A549 (cell line): Measurements from ENCODE around the gene CTNND2. TPM values are rescaled to one million over a fixed set of nuclear protein-coding genes. Genes with fewer than 3 reads are reported as not detected.

Source experiments
- ATAC-seq, 2 experiments: fragments of 200-7000 bp in 1 of 2; fragments of >200 bp in 1 of 2; cut with Nextera tagmentation in 1 of 2; cut with Tn5 transposase in 1 of 2; 3 replicates each; pipeline versions ENCODE4 v1.8.0 to v1.9.1; 2018 to 2020; ENCODE audit warnings: mild to moderate bottlenecking in 1 of 2, moderate library complexity in 1 of 2
- CTCF ChIA-PET: fragments of 300-600 bp; sonication (Branson Sonifier 250); formaldehyde crosslinking; extraction: SDS; loops from one replicate; lab custom pipeline; 2021; ENCODE audit warnings: antibody characterized with exemption, inconsistent platforms; lab: Yijun Ruan, JAX
- POLR2A ChIA-PET: fragments of 350-600 bp; formaldehyde crosslinking; extraction: SDS; loops from one replicate; lab custom pipeline; 2021; ENCODE audit warnings: antibody characterized with exemption, inconsistent platforms; lab: Yijun Ruan, JAX
- DNase-seq, 2 experiments: peaks; one replicate each; pipeline versions ENCODE4 v3.0.0 to v3.0.0-alpha.2; 2011 to 2016; ENCODE audit warnings: low read depth in 1 of 2, low spot score in 1 of 2
- FAIRE-seq: peaks from 2 replicates; lab custom pipeline; 2011; peaks lifted over from hg19 to GRCh38; lab: Jason Lieb, UNC
- H3K27ac ChIP-seq, 2 experiments: fragments of >200 bp; sonication (Bioruptor Twin); formaldehyde crosslinking; 3 replicates each; pipeline ENCODE4 v1.5.1; 2016 to 2017
- H3K4me1 ChIP-seq: fragments of >200 bp; sonication (Bioruptor Twin); formaldehyde crosslinking; 3 replicates; pipeline ENCODE4 v1.6.1; 2016
- H3K4me2 ChIP-seq: fragments of >200 bp; sonication (Bioruptor Twin); formaldehyde crosslinking; 3 replicates; pipeline ENCODE4 v1.6.1; 2016
- H3K4me3 ChIP-seq: fragments of >200 bp; sonication (Bioruptor Twin); formaldehyde crosslinking; 3 replicates; pipeline ENCODE4 v1.5.1; 2016
- H3K9me3 ChIP-seq: fragments of >200 bp; sonication (Bioruptor Twin); formaldehyde crosslinking; 3 replicates; pipeline ENCODE4 v1.6.1; 2016
- BHLHE40 ChIP-seq: IDR thresholded peaks from 2 replicates; pipeline ENCODE4 v1.6.1; 2012; ENCODE audit warnings: low read depth, low read length, inconsistent platforms
- CBX2 ChIP-seq: fragments of 200-600 bp; sonication (generic); IDR thresholded peaks from 2 replicates; pipeline ENCODE4 v1.6.1; 2016; ENCODE audit warnings: low read depth, mild to moderate bottlenecking, borderline replicate concordance
- CTCF ChIP-seq: fragments of >200 bp; sonication (Bioruptor Twin); formaldehyde crosslinking; IDR thresholded peaks from 3 replicates; pipeline ENCODE4 v1.5.1; 2016
- EP300 ChIP-seq, 2 experiments: fragments of >200 bp; sonication (Bioruptor Twin); formaldehyde crosslinking; IDR thresholded peaks; 2 replicates in 1 of 2; 3 replicates in 1 of 2; pipeline ENCODE4 v1.6.1; 2016 to 2017
- ESRRA ChIP-seq: fragments of 150-350 bp; IDR thresholded peaks from 2 replicates; pipeline ENCODE4 v1.6.1; 2014; ENCODE audit warnings: mild to moderate bottlenecking, low read length, borderline replicate concordance
- FOSB ChIP-seq: fragments of 250-450 bp; sonication (Bioruptor Pico); IDR thresholded peaks from 2 replicates; pipeline ENCODE4 v1.5.0; 2020; ENCODE audit warnings: mild to moderate bottlenecking, moderate library complexity
- FOXS1 ChIP-seq: fragments of 250-450 bp; sonication (Bioruptor Pico); IDR thresholded peaks from 2 replicates; pipeline ENCODE4 v1.5.0; 2020; ENCODE audit warnings: mild to moderate bottlenecking, moderate library complexity
- GATA3 ChIP-seq: IDR thresholded peaks from 2 replicates; pipeline ENCODE4 v1.6.1; 2012; ENCODE audit warnings: borderline replicate concordance
- HOXB5 ChIP-seq: fragments of 250-450 bp; sonication (Bioruptor Pico); IDR thresholded peaks from 2 replicates; pipeline ENCODE4 v1.5.0; 2020; ENCODE audit warnings: mild to moderate bottlenecking, moderate library complexity
- KDM5A ChIP-seq: fragments of 200-600 bp; sonication (generic); IDR thresholded peaks from 2 replicates; pipeline ENCODE4 v1.6.1; 2016; ENCODE audit warnings: antibody characterized with exemption, mild to moderate bottlenecking
- MAX ChIP-seq: IDR thresholded peaks from 2 replicates; pipeline ENCODE4 v1.6.1; 2012
- NFE2L2 ChIP-seq: fragments of 150-350 bp; conservative IDR thresholded peaks from 2 replicates; pipeline ENCODE4 v1.6.1; 2014; ENCODE audit warnings: low read length
- POLR2A ChIP-seq: IDR thresholded peaks from 2 replicates; pipeline ENCODE4 v1.6.1; 2012; ENCODE audit warnings: mild to moderate bottlenecking, low read length
- RARB ChIP-seq: fragments of 250-450 bp; sonication (Bioruptor Pico); IDR thresholded peaks from 2 replicates; pipeline ENCODE4 v1.8.0; 2021; ENCODE audit warnings: mild to moderate bottlenecking, moderate library complexity
- REST ChIP-seq: fragments of 200-600 bp; sonication (generic); IDR thresholded peaks from 2 replicates; pipeline ENCODE4 v1.6.1; 2016; ENCODE audit warnings: antibody characterized with exemption, mild to moderate bottlenecking, moderate library complexity
- SMC3 ChIP-seq: fragments of >200 bp; sonication (Bioruptor Twin); formaldehyde crosslinking; IDR thresholded peaks from 3 replicates; pipeline ENCODE4 v1.6.1; 2018; ENCODE audit warnings: inconsistent platforms
- TP53 ChIP-seq: fragments of 250-450 bp; sonication (Bioruptor Pico); IDR thresholded peaks from 2 replicates; pipeline ENCODE4 v1.5.0; 2021; ENCODE audit warnings: mild to moderate bottlenecking, moderate library complexity
- ZC3H11A ChIP-seq: fragments of 450-650 bp; IDR thresholded peaks from 2 replicates; pipeline ENCODE4 v1.6.1; 2014; ENCODE audit warnings: antibody characterized with exemption, mild to moderate bottlenecking
- ZNF302 ChIP-seq: fragments of 250-450 bp; sonication (Bioruptor Pico); IDR thresholded peaks from 2 replicates; pipeline ENCODE4 v1.9.0; 2021; ENCODE audit warnings: inconsistent platforms, mild to moderate bottlenecking, moderate library complexity
- WGBS: methylation state at CpG from one replicate; pipeline ENCODE4 v1.1.6; 2017; ENCODE audit errors: missing lambda C conversion rate; 5-methylcytosine and 5-hydroxymethylcytosine counted together
- polyA plus RNA-seq, 4 experiments: library from polyadenylated mRNA; depleted of rRNA in 3 of 4; stranded (reverse); fragments of >200 nt; fragmentation: RNase III in 1 of 4; extraction: RNeasy Plus Mini Kit Qiagen cat#74134 plus additional on column Dnase treatment in 1 of 4; gene quantifications; 2 replicates in 3 of 4; 3 replicates in 1 of 4; pipeline ENCODE4 v1.2.3, GENCODE V29; 2011 to 2017
- TF ChIP-seq, protein P1 (sequence below): fragments of 250-450 bp; sonication (Bioruptor Pico); IDR thresholded peaks from 2 replicates; pipeline ENCODE4 v1.5.0; 2021; ENCODE audit warnings: mild to moderate bottlenecking, moderate library complexity, borderline replicate concordance
- TF ChIP-seq, protein P2 (sequence below): IDR thresholded peaks from 2 replicates; pipeline ENCODE4 v1.6.1; 2012; ENCODE audit warnings: low read depth, borderline replicate concordance
- TF ChIP-seq, protein P3 (sequence below): fragments of >200 bp; sonication (Bioruptor Twin); formaldehyde crosslinking; IDR thresholded peaks from 3 replicates; pipeline ENCODE4 v1.6.1; 2016
- TF ChIP-seq, protein P4 (sequence below): IDR thresholded peaks from 2 replicates; pipeline ENCODE4 v1.6.1; 2012

Gene CTNND2
- polyA plus RNA-seq, 2 of the 4 experiments (the other 2 are of a cell fraction), result not detected

DNA sequence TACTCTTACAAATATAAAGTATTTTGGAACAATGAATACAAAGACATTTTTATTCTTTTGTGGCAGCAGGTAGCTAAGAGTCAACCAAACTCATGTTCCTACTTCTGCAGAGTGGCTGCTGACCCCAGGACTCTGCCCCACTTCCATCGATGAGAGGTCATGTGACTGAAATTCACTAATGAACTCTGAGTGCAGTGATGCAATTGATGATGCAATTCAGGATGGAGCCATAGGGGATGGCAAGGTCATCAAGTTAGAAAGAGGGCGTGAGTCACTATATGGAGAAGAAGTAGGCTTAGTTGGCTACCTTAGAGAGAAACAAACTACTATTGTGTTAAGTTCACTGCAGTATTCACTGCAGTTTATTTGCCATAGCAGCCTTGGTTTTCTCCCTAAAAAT, 340.4 kb downstream of the CTNND2 start:
- H3K9me3 ChIP-seq, result no peaks in the 10 kb centered on the region
- no peak overlapping the region for H3K4me3 ChIP-seq
- H3K27ac ChIP-seq, result no peak overlapping the region
- TF ChIP-seq TP53 (CRISPR knock-in tag), result no peak
- no peak for DNase-seq
- H3K4me2 ChIP-seq, result no peak overlapping the region
- ChIA-PET CTCF (no interaction called here), POLR2A (no interaction called here)
- FAIRE-seq, result no peak
- no peak for ATAC-seq
- no peaks in the 10 kb centered on the region for H3K4me1 ChIP-seq
- 0% methylated on average over 2 of the region's 2 CpGs for WGBS

DNA sequence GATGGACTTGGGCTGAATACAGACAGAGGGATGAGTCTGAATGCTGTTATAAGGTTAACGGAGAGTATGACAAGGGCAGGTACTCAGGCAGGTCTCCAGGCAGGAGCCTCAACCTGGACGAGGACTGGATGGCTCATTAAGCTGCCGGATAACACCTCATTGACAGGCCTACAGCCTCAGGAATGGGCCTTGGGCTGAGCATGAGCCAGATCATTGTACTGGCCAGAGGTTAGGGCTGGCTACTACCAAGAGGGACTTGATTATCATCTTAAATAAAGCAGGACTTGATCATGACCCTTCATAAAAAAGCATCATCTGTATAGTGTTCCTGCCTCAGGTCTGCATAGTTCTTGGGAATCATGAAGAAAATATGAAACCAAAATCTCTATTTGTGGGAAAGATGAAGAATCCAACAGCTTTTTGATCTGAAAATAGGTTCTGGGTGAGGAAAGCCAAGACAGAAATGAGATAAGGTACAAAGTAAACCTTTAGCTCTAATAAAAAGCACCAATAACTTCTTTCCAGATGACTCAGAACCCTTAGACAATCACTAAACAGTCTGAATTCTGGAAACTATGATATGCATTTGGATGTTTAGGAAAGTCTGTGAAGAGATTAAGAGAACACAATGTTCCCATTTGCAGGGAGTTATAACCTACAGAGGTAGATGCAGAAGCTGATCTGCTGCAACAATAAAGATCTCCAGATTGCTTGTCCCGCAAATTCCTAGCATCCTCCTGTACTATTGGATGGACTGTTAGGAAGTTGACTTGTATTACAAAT, 343.1 kb downstream of the CTNND2 start:
- WGBS, result 0% methylated on average over 4 of the region's 4 CpGs
- DNase-seq, result no peak
- FAIRE-seq, result no peak
- CTCF ChIA-PET, result no interaction called here
- H3K4me1 ChIP-seq, result no peaks in the 10 kb centered on the region
- ATAC-seq, result no peak
- no peak overlapping the region for H3K4me2 ChIP-seq
- H3K4me3 ChIP-seq, result no peak overlapping the region
- H3K9me3 ChIP-seq, result no peaks in the 10 kb centered on the region
- no peak for TF ChIP-seq RARB (CRISPR knock-in tag)
- no peak for TF ChIP-seq KDM5A
- TF ChIP-seq GATA3, result no peak
- no peak for TF ChIP-seq FOSB (CRISPR knock-in tag)
- no peak for TF ChIP-seq MAX
- TF ChIP-seq POLR2A, result no peak
- no peak for TF ChIP-seq EP300 (IDR thresholded peaks at IDR 0.05)
- TF ChIP-seq ZC3H11A, result no peak
- no peak for TF ChIP-seq NFE2L2
- no peak for TF ChIP-seq BHLHE40
- no peak overlapping the region for H3K27ac ChIP-seq
- POLR2A ChIA-PET, result no interaction called here

DNA sequence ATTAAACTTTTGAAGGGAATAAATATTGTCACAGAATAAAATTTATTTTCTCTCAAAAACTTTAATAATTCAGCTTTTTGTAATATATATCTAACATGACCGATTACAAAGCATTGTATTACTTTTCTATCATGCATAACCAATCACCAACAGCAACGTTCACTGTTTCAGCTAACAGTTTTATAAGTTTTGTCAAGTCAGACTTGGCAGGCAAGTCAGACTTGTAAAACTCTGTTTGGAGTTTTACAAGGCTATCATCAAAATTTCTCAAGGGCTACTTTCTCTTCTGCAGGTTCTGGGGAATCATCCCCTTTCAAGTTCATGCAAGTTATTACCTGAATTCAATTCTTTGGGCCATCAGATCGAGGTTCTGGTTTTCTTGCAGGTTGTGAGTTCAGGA, 347.2 kb downstream of the CTNND2 start:
- Histone ChIP-seq H3K27ac (no peak overlapping the region), H3K4me3 (no peak overlapping the region), H3K4me1 (no peaks in the 10 kb centered on the region), H3K9me3 (no peaks in the 10 kb centered on the region), H3K4me2 (no peak overlapping the region)
- FAIRE-seq (no peak), ATAC-seq (no peak), DNase-seq (no peak)
- POLR2A ChIA-PET, result no interaction called here
- under 1% methylated on average over 3 of the region's 3 CpGs for WGBS
- CTCF ChIA-PET, result no interaction called here
- TF ChIP-seq, protein P1, sequence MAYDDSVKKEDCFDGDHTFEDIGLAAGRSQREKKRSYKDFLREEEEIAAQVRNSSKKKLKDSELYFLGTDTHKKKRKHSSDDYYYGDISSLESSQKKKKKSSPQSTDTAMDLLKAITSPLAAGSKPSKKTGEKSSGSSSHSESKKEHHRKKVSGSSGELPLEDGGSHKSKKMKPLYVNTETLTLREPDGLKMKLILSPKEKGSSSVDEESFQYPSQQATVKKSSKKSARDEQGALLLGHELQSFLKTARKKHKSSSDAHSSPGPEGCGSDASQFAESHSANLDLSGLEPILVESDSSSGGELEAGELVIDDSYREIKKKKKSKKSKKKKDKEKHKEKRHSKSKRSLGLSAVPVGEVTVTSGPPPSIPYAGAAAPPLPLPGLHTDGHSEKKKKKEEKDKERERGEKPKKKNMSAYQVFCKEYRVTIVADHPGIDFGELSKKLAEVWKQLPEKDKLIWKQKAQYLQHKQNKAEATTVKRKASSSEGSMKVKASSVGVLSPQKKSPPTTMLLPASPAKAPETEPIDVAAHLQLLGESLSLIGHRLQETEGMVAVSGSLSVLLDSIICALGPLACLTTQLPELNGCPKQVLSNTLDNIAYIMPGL (CRISPR knock-in tag), result no peak
- TF ChIP-seq CTCF (no peak), SMC3 (no peak), POLR2A (no peak), CBX2 (no peak), ESRRA (no peak), ZNF302 (CRISPR knock-in tag) (no peak), KDM5A (no peak), HOXB5 (CRISPR knock-in tag) (no peak), TP53 (CRISPR knock-in tag) (no peak), FOXS1 (CRISPR knock-in tag) (no peak), REST (no peak), EP300 (IDR thresholded peaks at IDR 0.05) (no peak)
- TF ChIP-seq, protein P2, sequence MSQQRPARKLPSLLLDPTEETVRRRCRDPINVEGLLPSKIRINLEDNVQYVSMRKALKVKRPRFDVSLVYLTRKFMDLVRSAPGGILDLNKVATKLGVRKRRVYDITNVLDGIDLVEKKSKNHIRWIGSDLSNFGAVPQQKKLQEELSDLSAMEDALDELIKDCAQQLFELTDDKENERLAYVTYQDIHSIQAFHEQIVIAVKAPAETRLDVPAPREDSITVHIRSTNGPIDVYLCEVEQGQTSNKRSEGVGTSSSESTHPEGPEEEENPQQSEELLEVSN, result no peak
- TF ChIP-seq, protein P3, sequence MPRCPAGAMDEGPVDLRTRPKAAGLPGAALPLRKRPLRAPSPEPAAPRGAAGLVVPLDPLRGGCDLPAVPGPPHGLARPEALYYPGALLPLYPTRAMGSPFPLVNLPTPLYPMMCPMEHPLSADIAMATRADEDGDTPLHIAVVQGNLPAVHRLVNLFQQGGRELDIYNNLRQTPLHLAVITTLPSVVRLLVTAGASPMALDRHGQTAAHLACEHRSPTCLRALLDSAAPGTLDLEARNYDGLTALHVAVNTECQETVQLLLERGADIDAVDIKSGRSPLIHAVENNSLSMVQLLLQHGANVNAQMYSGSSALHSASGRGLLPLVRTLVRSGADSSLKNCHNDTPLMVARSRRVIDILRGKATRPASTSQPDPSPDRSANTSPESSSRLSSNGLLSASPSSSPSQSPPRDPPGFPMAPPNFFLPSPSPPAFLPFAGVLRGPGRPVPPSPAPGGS, result no peak
- TF ChIP-seq, protein P4, sequence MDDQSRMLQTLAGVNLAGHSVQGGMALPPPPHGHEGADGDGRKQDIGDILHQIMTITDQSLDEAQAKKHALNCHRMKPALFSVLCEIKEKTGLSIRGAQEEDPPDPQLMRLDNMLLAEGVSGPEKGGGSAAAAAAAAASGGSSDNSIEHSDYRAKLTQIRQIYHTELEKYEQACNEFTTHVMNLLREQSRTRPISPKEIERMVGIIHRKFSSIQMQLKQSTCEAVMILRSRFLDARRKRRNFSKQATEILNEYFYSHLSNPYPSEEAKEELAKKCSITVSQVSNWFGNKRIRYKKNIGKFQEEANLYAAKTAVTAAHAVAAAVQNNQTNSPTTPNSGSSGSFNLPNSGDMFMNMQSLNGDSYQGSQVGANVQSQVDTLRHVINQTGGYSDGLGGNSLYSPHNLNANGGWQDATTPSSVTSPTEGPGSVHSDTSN, result no peak
